HepG2 (cell line): ENCODE data around the gene HSPA14. TPM values are rescaled to one million over a fixed set of nuclear protein-coding genes. Genes with fewer than 3 reads are reported as not detected.
A peak's percentile ranks its signal among the peaks of the same experiment; 100 is the strongest.

Experiments used
- BRD4 ChIP-seq: sonication (generic); formaldehyde crosslinking; IDR thresholded peaks from 2 replicates; pipeline ENCODE4 v1.4.0; 2020; ENCODE audit warnings: missing genetic modification reagents
- EEA1 ChIP-seq: sonication (generic); formaldehyde crosslinking; IDR thresholded peaks from 2 replicates; pipeline ENCODE4 v1.5.1; 2020; ENCODE audit warnings: mild to moderate bottlenecking, missing genetic modification reagents, borderline replicate concordance
- GATAD2A ChIP-seq: IDR thresholded peaks from 2 replicates; pipeline ENCODE4 v1.6.1; 2016
- SETDB1 ChIP-seq: sonication (generic); formaldehyde crosslinking; IDR thresholded peaks from 2 replicates; pipeline ENCODE4 v1.5.1; 2020; ENCODE audit warnings: missing genetic modification reagents, mild to moderate bottlenecking, borderline replicate concordance
- SPEN ChIP-seq: sonication (generic); formaldehyde crosslinking; IDR thresholded peaks from 2 replicates; pipeline ENCODE4 v1.5.1; 2020; ENCODE audit warnings: low read depth, mild to moderate bottlenecking, missing genetic modification reagents
- XBP1 ChIP-seq: sonication (generic); formaldehyde crosslinking; IDR thresholded peaks from 2 replicates; pipeline ENCODE4 v1.5.0; 2020; ENCODE audit warnings: missing genetic modification reagents
- ZNF234 ChIP-seq: sonication (generic); formaldehyde crosslinking; conservative IDR thresholded peaks from 2 replicates; pipeline ENCODE4 v1.5.1; 2020; ENCODE audit warnings: mild to moderate bottlenecking, missing genetic modification reagents
- ZNF414 ChIP-seq: sonication (generic); formaldehyde crosslinking; IDR thresholded peaks from 2 replicates; pipeline ENCODE4 v1.5.0; 2020; ENCODE audit warnings: missing genetic modification reagents
- ZNF446 ChIP-seq: sonication (generic); formaldehyde crosslinking; IDR thresholded peaks from 2 replicates; pipeline ENCODE4 v1.5.0; 2020; ENCODE audit warnings: mild to moderate bottlenecking, missing genetic modification reagents
- ZNF530 ChIP-seq: sonication (generic); formaldehyde crosslinking; IDR thresholded peaks from 2 replicates; pipeline ENCODE4 v1.5.0; 2020; ENCODE audit warnings: low read depth, mild to moderate bottlenecking, missing genetic modification reagents
- ZNF781 ChIP-seq: sonication (generic); formaldehyde crosslinking; IDR thresholded peaks from 2 replicates; pipeline ENCODE4 v1.5.1; 2020; ENCODE audit warnings: borderline replicate concordance, mild to moderate bottlenecking, missing genetic modification reagents; ENCODE audit errors: not compliant biosample characterization
- polyA plus RNA-seq, 8 experiments: library from polyadenylated mRNA; depleted of rRNA in 3 of 8; stranded (reverse) in 7 of 8; unstranded in 1 of 8; fragments of >200 nt; fragmentation: Illumina TruSeq in 4 of 8; extraction: Trizol in 4 of 8; gene quantifications; 2 replicates each; pipeline versions ENCODE4 v1.2.1 to v1.2.3, GENCODE V29; 2011 to 2016; ENCODE audit warnings: low read depth in 4 of 8, missing spikeins in 1 of 8, mixed read lengths in 1 of 8; ENCODE audit not compliant: insufficient read depth in 1 of 8
- total RNA-seq, 5 experiments: library from RNA; depleted of rRNA; stranded (reverse); fragments of >200 nt; fragmentation: Illumina TruSeq; extraction: Trizol; gene quantifications; 2 replicates each; pipeline ENCODE4 v1.2.3, GENCODE V29; 2016; ENCODE audit warnings: low read depth in 1 of 5
- TF ChIP-seq, protein P1 (sequence below): sonication (generic); formaldehyde crosslinking; IDR thresholded peaks from 2 replicates; pipeline ENCODE4 v1.9.0; 2021; ENCODE audit warnings: missing genetic modification reagents, borderline replicate concordance

Gene HSPA14
- total and polyA plus RNA-seq, 2 of the 13 experiments (the other 11 are each of a cell fraction or from before 2014, with no cell fraction given), result 10.7 to 29.8 TPM

- TF ChIP-seq, protein P1, sequence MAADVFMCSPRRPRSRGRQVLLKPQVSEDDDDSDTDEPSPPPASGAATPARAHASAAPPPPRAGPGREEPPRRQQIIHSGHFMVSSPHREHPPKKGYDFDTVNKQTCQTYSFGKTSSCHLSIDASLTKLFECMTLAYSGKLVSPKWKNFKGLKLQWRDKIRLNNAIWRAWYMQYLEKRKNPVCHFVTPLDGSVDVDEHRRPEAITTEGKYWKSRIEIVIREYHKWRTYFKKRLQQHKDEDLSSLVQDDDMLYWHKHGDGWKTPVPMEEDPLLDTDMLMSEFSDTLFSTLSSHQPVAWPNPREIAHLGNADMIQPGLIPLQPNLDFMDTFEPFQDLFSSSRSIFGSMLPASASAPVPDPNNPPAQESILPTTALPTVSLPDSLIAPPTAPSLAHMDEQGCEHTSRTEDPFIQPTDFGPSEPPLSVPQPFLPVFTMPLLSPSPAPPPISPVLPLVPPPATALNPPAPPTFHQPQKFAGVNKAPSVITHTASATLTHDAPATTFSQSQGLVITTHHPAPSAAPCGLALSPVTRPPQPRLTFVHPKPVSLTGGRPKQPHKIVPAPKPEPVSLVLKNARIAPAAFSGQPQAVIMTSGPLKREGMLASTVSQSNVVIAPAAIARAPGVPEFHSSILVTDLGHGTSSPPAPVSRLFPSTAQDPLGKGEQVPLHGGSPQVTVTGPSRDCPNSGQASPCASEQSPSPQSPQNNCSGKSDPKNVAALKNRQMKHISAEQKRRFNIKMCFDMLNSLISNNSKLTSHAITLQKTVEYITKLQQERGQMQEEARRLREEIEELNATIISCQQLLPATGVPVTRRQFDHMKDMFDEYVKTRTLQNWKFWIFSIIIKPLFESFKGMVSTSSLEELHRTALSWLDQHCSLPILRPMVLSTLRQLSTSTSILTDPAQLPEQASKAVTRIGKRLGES, result no peak
- peak; percentile 62; the same call in 1 of the 2 replicates for TF ChIP-seq BRD4 (CRISPR knock-in tag)
- no peak for TF ChIP-seq ZNF414 (CRISPR knock-in tag)
- no peak for TF ChIP-seq ZNF530 (CRISPR knock-in tag)
- TF ChIP-seq GATAD2A, result no peak; the same call in 1 of the 2 replicates
- no peak for TF ChIP-seq SETDB1 (CRISPR knock-in tag)
- TF ChIP-seq ZNF234 (CRISPR knock-in tag), result no peak
- no peak for TF ChIP-seq XBP1 (CRISPR knock-in tag)
- TF ChIP-seq ZNF781 (CRISPR knock-in tag), result peak; percentile 24
- no peak for TF ChIP-seq ZNF446 (CRISPR knock-in tag)
- TF ChIP-seq EEA1 (CRISPR knock-in tag), result no peak
- TF ChIP-seq SPEN (CRISPR knock-in tag), result peak; percentile 69; the same call in 1 of the 2 replicates
Observed at GRCh38 chr10:14837757-14838581, at the start of gene HSPA14, which contains the start of the genes CDNF and MSANTD7 (continued).
